NCI-H146 (cell line): ENCODE measurements around the gene SIX2.
A peak's percentile ranks its signal among the peaks of the same experiment; 100 is the strongest.

Experiments
- DNase-seq: peaks from one replicate; lab custom pipeline; 2025; lab: John Stamatoyannopoulos, UW

The SIX2 gene

DNA sequence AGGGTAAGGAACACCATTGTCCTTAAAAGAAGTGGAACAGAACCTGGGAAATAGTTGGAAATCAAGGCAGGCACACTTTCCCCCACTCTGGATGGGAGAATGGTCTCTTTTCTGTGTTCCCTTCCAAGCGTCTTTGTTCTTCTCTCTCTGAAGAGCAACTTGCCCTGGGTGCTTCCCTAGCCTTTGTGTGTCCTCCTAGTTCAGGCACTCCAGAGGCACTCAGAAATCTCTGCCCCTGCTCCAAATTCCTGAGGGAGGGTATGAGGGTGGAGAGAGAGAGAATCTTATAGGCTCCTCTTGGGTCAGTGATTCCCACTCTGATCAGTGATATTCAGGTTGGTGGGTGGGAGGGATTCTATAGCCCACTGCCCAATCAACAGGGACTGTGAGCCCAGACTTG lies 8.8 kb upstream of the SIX2 start:
- DNase-seq = no peak

DNA sequence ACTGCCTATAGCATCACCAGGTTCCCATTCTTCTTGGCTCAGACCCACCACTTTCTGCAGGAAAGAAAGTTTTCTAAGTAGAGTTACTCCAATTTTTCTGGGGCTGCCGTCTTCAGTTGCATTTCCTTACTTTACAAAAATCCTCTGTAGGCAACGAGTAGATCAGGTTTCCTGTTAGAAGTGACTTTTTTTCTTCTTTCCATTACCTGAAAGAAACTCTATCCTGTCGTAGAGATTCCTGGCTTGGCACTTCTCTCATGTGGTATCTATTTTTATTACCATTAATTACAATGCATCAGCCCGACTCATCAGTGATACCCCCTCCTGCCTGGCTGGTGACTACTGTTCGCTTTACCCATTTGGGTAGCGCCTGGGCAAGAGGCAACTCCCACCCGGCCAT lies 5.6 kb upstream of the SIX2 start:
- no peak for DNase-seq

DNA sequence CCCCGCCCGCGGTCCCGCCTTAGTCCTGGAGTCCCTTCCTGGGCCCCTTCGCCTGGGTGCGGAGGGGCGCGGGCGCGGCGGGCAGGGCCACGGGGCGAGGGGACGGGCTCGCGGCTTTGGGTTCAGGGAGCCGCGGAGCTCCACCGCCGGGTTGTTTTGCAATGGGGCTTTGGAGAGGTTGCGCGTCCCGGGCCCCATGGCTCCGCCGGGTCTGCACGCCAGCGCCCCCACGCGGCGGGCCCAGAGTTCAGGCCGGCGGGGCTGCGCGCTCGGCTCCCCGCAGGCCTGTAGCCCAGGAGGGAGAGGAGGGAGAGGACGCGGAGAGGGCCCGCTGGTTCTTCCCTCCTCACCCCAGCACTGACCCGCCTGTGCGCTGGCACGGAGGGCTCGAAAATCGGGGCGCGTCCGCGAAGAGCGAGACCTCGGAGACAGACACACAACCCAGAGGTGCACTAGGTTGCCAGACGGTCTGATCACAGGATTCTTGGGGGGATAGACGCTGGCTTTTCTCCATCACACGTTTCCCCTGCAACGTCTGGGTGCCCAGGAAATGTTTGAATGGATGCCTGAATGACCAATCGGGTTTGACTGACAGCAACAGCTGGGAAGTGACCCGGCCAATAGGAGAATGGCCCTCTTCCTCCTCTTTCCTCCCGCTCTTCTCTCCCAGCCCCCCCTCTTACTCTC lies 4.9 kb upstream of the SIX2 start:
- peak; percentile 33 for DNase-seq

DNA sequence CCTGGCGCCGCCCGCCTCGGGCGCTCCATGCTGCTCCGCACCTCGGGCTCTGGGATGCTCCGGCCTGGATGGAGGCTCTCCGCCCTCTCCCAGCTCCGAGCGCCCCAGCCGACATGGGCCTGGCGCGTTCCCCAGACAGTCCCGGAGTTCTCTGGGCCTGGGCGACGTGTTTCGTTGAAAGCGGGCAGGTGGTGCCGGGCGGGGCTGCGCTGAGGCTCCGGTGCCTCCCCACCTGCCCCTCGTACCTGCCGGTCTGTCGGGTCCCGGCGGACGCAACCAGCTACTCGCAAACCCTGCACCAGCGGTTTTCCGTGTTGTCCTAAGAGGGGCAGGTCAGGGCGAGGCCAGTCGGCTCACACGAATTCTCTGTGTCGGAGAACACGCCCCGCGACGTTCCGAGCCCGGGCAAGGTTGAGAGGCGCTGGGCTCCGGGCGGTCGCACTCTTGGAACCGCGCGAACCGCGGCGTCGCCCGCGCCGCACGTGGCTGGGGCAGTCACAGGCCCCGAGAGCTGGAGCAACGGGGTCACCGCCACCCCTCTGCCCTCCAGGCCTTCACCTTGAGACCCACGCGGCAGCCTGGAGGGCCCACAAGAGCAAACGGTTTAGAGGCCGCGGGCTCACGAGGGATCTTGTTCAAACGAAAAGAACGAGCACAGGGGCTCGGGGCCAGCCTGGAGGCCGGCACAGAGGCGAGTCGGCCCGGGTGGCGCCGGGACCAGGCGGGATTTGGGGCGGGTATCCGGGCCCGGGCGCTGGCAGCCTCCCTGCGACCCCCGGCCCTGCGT lies 4.2 kb upstream of the SIX2 start:
- no peak for DNase-seq

DNA sequence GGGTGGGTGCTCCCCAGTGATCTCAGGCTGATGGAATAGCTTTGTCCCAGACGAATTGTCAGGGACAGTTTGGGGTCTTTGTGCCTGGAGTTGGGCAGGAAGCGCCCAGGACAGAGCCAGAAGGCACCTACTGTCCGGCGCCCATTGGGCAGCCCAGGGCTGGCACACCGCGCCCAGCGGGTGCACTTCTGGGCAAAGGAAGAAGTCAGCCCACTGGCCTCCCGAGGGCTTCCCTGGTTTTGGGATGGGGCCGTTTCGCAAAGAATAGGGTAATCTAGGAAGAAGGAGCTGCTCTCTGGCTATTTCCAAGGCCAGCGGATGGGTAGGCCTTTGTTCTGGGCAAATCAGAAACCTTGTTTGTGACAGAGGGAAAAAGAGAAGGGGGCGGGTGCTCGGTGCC lies 3.5 kb upstream of the SIX2 start:
- DNase-seq = no peak

DNA sequence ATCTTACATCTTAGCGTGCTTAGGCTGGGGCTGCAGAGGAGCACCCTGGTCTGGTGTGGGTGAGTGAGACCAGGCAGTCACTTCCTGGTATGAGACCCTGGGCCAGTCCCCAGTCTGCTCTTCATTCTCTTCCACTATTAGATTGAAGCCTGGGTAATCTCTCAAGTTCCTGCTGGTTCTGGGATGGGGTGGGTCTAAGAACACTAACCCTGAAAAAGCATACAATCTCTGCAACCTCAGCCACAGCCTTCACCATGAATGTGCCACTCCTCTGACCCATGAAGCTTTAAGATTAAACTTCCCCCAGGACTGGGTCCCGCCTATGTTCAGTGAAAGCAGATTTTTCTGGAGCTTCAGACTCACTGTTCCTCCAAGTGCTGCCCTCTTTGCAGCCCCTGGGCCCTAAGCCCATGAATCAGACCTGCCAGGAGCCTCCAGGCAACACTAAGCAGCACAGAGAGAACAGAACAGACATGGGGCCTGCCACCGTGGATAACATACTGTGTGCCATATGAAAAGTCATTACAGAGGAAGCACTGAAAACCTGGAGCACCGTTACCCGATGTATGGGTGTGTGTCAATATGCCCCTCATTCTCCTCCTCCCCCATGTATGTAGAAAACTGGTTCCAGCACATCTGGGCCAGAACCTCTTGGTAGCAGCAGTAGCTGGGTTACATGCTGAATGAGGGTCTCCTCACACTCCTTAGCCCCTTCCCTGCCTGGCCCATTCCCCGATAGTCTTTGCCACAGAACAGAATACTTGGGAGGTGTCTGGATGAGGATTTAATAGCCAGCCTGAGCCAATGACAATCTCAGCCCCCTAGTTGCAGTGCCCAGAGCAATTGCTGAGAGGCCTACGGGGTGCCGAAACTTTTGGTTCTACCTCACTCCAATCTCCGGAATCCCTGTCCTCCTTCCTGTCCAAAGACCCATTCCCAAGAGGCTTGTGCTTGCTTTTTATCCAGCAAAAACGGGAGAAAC lies 2.7 kb upstream of the SIX2 start:
- DNase-seq = no peak

DNA sequence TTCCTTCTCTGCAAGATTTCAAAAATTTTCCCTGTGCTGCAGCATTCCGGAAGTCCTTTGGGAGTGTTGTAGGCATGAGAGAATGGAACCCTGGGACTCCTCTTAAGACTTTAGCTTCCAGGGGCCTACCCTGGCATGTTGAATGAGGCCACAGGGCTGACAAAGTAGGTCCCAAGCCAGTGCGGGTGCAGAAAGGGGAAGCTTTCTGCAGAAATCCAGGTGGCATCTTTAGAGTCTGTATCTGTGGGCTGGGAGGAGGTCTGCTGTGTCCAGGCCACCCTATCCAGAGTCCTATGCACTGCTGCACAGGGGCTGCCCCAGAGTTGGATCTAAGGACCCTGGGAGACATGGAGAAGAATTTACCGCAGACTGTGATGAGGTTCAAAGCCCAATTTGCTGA lies 1.9 kb upstream of the SIX2 start:
- no peak for DNase-seq

DNA sequence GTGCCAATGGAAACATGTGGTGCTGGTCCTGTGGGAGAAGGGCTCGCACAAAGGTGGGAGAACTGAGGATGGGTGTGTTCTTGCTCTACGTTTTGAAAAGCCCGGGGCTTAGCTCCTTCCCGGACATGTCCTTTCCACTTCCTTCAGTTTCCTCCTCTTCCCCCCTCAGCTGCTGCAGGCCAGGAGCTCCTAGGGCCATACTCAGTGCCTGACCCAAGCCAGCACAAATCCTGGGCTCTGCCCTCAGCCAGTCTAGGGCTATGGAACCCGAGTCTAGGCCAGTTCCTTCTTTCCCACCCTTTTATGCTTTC lies 1.4 kb upstream of the SIX2 start:
- DNase-seq = no peak

DNA sequence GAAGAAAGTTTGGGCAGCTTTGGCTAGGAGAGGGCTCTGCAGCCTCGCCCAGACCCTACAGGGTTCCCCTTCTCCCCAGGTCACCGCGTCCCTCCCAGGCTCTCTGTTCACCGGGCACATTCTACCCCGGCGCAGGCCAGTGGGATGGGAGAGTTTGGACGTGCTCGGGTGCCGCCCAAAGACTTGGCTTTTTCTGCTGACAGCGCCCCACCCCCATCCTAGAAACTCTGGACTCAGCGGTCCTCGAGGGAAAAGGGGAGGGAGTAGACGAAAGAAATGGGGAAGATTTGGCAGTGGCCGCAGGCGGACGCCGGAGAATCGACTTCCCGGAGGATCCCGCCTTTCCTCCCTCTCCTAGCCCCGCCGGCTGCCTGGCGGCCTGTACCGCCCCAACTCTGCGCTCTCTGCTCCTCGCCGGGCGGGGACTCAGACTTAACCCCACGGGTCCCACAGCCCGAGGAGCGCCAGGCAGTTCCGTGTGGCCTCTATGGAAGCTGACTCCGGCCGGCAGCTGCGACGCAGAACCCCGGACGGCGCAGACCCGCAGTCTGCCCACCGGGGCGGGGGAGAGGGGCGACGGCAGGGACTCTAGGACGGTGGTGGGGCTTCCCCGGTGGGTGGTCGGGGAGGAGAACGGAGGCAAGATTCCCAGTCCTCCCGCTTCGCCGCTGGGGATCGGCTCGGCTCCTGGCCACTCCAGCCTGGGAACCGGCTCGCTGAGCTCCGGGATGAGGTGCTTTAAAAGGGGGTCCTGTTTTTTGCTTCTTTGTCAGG lies 863 bp upstream of the SIX2 start:
- DNase-seq = peak; percentile 54

DNA sequence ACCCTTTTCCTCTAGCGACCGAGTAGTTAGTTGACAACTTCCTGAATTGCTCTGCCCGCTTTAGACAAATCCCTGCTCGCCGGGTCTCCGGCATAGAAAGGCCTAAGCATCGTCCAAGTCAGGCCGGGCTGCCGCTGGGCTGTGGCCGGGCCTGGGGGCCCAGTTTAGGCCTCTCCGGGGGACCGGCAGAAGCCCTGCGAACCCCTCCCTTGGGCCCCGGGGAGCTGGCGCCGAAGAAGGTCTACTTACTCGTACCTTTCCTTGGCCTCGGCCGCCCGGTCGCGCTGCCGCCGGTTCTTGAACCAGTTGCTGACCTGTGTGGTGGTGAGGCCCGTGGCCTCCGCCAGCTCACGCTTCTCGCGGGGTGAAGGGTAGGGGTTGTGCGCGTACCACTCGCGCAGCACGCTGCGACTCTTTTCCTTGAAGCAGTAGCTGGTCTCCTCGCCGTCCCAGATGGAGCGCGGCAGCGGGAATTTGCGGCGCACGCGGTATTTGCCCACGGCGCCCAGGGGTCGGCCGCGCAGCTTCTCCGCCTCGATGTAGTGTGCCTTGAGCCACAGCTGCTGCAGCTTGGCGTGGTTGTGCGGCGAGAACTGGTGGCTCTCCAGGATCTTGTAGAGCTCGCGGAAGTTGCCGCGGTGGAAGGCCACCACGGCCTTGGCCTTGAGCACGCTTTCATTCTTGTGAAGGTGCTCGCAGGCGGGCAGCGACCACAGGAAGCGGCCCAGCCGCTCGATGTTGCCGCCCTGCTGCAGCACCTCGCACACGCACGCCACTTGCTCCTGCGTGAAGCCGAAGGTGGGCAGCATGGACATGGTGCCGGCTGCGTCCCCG lies 739 bp downstream of the SIX2 start:
- DNase-seq = peak; percentile 67

DNA sequence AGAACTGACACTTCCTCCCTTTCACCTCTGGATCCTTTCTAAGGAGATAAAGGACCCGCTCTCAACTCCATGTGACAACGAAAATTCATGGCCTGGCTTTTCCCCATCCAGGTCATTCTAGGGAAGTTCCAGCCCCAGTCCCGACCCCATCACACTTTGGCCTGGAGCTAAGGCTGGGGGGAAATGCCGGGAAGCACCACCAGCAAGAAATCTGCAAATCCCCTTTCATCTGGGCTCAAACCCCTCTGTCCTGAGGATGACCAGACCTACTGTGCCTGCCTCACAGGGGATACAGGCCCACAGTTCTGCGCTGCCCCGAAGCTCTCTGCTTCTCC lies 1.3 kb downstream of the SIX2 start:
- DNase-seq = no peak

DNA sequence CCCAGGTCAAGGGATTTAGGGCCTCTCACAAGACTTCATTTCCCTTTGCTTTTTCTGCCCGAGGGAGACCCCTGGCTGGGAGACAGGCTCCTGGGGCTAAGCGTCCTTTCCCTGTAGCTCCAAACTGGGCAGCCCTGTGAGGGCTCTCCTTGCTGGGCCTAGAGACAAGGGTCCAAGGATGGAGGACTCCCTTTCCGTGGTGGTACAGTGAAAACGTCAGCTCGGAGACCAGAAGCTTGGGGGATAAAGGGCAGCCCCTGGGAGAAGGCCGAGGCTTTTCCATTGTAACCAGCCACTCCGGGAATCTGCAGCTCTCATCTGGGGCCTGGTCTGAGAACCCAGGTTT lies 2.3 kb downstream of the SIX2 start:
- DNase-seq = no peak

DNA sequence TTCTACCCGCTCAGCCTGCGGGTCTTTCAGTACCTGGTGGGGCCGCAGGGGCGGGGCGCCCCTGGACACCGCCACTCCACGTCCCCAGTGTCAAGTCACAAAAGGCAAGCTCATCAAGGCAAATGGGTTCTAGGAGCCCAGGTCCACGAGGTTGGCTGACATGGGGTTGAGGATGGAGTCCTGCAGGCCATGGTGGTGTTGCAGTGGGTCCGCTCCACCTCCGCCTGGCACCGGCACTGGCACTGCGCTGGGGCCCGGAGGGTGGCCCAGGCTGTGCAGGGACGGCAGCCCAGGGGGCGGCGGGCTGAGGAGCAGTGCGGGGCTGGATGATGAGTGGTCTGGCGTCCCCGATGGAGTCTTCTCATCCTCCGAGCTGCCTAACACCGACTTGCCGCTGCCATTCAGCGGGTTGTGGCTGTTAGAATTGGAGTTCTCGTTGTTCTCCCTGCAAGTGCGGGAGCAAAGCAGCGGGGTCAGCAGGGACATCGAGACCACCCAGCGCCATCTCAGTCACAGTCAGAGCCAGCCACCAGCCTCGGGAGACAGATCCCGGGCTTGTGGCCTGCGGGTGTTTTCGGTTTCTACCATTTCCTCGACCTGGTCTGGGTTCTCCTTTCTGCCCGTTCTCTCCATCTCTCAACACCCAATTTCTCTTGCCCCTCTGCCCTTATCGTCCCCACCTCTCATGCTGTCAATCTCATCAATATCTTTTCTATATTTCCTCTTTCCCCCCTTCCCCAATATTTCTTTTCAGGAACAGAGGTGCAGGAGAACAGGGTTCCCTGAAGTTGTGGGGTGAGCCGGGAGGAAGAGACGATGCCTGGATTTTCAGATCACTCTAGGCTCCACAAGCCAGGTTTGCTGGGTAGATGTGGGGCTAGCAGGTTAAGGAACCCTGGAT lies 3.0 kb downstream of the SIX2 start:
- no peak for DNase-seq

DNA sequence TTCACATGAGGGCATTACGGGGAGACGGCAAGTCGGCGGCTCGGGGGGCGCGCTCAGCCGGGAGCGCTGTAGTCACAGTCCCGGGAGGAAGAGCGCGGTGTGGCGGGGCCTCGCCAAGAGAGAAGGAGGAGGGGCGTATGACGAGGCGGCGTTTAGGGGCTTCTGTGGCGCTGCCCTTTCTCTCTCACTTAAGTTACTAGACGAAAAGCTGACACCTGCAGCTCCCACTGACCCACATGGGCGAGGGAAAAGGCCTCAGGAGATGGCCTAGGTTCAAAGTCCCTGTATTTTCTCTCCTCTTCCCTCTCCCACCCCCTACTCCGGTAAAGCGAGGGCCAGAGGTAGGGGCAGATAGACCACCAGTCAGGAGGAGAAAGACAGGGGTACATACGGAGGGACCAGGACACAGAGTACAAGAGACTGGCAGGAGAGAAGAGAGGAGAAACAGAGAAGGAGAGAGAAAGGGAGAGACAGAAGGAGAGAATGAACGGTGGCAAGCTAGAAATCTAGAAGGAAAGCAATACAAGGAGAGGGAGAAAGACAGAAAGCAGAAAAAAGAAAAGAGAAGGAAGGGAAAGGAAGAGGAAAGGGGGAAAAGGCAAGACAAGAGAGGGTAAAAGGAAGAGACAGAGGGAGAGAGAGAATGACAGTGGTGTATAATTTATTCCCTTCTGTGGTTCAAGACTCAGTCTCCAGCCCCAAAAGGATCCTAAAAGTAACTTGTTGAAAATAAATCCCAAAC lies 3.8 kb downstream of the SIX2 start:
- no peak for DNase-seq

DNA sequence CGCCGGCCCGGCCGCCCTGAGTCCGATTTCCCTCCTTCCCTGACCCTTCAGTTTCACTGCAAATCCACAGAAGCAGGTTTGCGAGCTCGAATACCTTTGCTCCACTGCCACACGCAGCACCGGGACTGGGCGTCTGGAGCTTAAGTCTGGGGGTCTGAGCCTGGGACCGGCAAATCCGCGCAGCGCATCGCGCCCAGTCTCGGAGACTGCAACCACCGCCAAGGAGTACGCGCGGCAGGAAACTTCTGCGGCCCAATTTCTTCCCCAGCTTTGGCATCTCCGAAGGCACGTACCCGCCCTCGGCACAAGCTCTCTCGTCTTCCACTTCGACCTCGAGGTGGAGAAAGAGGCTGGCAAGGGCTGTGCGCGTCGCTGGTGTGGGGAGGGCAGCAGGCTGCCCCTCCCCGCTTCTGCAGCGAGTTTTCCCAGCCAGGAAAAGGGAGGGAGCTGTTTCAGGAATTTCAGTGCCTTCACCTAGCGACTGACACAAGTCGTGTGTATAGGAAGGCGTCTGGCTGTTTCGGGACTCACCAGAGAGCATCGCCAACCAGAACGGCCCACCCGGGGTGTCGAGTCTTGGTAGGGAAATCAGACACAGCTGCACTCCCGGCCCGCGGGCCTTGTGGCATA lies 4.6 kb downstream of the SIX2 start:
- DNase-seq = no peak

DNA sequence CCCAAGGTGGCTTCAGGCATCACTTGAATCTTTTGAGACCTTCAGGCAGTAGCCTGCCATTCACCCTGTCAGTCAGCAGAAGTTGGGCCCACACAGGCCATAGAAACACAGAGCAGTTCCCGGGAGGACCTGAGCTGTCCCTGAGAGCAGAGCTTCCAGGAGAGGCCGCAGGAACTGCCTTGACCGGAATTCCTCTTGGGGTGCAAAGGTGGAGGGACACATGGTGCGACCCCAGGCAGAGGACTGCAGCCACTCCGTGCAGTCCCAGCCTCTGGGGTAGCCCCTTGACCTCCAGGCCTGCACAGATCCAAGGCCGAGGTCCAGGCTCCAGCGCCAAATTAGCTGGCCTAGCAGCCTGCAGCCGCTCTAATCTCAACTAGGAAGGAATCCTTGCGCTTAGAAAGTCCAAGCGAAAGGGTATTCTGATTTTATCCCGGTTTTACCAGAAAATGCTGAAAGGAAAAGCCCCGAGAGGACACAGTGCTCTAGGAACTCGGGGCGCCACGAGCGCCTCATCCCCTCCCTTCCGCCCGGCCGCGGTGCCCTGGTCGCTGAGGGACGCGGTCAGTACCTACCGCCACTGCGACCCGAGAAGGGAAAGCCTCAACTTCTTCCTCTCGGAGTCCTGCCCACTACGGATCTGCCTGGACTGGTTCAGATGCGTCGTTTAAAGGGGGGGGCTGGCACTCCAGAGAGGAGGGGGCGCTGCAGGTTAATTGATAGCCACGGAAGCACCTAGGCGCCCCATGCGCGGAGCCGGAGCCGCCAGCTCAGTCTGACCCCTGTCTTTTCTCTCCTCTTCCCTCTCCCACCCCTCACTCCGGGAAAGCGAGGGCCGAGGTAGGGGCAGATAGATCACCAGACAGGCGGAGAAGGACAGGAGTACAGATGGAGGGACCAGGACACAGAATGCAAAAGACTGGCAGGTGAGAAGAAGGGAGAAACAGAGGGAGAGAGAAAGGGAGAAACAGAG lies 5.4 kb downstream of the SIX2 start:
- DNase-seq = no peak

DNA sequence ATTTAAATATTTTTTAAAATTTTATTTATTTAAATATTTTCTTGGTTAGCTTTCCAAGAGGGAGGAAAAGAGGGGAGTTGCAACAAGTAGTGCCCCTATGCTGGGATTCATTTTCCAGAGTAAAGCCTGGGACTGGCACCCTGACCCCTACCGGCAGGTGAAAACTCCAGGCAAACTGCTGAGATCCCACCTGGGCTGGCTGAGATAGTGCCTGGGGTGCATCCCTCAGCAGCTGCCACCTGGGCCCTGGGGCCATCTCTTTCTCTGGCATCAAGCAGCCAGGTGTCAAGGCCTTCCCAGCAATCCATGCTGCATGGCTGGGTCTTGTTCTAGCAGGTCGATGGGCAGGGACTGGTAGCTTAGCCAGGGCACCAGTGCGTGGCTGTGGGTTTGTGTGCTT lies 6.6 kb downstream of the SIX2 start:
- peak; percentile 82 for DNase-seq

DNA sequence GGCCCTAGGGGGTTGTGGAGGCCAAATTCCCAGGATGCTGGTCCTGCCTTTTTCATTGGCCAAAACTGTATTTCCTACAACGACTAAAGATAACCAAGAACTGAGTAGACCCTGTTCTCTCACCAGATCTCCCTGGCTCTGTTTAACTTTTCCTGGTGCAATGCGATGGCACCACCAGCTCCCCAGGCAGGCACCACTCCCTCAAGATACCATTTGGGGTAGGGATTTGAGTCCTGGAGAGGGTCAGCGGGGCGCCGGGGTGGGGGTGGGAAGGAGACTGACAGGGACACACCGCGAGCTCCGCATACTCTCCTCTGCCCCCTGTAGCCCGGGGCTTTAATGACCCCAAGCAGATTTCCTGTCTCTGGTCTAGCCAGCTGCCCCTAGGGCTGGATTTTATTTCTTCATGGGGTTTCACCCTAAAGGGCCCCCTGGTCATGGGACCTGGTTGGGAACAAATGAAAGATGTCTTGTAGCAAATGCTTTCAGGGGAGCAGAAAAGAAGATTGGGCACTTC lies 7.3 kb downstream of the SIX2 start:
- no peak for DNase-seq
